Hindlimb muscle (tissue), 1 donor: Measurements from ENCODE around the gene NBR1. TPM values are rescaled to one million over a fixed set of nuclear protein-coding genes. Genes with fewer than 3 reads are reported as not detected.
"Not testable (repeated sequence)": the region's sequence is repeated elsewhere in the genome, so short reads cannot be mapped to it uniquely, and the experiment has no call there.

Experiments used
- DNase-seq: peaks from one replicate; pipeline ENCODE4 v3.0.0-alpha.2; 2013
- polyA plus RNA-seq: library from polyadenylated mRNA; unstranded; fragments of 120-200 nt; gene quantifications from one replicate; pipeline ENCODE4 v1.2.1, GENCODE V29; 2013; ENCODE audit not compliant: insufficient read length

The NBR1 gene
- polyA plus RNA-seq, 1 donor: 59.3 TPM

DNA sequence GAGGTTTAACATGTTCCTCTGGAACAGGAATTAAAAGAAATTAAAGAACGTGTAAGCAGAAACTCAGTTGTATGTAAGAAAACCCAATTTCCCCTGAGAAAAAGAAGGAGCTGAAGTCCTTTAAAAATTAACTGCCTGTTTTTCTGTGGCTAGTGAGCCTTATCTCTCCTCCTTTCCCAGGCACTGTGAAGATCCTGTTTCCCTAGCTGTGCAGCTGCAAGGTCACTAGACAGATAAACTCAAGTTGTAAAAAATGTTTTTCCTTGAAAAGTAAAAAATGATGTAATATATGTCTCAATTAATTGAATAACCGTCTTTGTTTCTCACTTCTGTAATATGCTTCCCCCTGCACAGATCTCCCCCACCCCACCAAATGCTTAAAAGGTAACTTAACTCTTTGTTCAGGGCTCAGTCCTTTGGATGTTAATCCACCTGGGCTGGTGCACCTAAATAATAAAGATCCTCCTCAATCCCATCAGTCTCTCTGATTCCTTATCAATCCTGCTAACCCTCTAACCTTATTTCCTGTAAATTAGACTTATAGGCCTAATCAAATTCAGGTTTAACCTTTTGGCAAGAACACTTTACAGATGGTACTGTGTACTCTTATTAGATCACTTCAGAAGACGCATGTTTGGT lies 17.7 kb upstream of the NBR1 start:
- not testable (repeated sequence) for DNase-seq

DNA sequence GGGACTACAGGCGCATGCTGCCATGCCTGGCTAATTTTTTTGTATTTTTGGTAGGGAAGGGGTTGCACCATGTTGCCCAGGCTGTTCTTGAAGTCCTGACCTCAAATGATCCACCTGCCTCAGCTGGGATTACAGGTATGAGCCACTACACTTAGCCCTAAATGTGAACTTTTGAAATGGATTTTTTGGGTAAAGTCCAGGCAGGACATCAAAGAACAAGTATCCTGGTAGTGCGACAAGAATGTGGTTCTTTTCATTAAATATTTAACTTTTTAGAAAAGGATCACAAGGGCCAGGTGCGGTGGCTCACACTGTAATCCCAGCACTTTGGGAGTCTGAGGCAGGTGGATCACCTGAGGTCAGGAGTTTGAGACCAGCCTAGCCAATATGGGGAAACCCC lies 15.3 kb upstream of the NBR1 start:
- no peak for DNase-seq

GRCh38 chr17:43159232-43159631 lies 11.8 kb upstream of the NBR1 start:
- DNase-seq: not testable (repeated sequence)

DNA sequence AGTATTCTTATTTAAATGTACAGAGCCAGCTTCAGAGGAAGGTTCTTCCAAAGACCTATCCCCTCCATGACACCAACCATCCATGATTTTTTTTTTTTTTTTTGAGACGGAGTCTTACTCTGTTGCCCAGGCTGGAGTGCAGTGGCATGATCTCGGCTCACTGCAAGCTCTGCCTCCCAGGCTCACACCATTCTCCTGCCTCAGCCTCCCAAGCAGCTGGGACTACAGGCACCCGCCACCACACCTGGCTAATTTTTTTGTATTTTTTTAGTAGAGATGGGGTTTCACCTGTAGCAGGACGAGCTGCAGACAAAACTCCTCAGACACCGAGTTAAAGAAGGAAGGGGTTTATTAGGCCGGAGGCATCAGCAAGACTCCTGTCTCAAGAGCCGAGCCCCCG lies 11.1 kb upstream of the NBR1 start:
- not testable (repeated sequence) for DNase-seq

DNA sequence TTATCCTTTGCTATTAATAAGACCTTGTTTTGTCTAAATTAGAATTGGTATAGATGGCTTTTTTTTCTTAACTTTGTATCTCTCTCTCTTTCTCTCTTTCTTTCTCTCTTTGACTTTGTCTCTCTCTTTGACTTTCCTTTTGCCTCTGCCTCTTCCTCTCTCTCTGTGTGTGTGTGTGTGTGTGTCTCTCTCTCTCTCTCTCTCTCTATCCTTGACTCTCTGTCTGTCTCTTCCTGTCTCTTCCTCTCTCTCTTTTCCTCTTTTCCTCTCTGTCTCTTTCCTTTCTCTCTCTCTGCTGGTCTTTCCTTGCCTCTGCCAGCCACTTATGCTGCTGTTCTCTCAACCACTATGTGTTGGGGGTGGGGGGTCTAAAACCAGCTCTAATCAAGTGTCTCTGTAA lies 5.0 kb upstream of the NBR1 start:
- not testable (repeated sequence) for DNase-seq

DNA sequence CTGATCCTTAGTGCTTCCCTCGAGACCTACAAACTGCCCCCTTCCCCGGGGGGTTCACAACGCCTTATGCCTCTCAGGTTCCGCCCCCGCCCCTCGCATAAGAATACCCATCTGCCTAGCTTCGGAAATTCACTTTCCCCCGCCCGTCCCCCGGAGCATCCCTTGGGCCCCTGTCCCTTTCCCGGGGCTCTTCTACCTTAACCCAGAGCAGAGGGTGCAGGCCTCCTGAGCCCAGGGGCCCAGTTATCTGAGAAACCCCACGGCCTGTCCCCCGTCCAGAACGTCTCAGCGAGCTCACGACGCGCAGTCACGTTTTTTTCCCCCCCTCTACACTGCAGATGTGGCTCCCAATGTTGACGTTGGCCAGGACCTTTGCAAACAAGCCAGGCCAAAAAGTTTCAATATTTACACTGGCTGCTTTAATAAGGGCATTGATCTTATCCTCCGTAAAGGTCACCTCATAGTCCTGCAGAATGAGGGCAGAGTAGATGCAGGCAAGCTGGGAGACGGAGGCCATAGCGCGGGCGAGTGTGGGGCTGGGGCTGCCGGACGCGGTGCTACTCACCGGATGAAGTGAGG lies 1.4 kb upstream of the NBR1 start:
- DNase-seq: no peak

DNA sequence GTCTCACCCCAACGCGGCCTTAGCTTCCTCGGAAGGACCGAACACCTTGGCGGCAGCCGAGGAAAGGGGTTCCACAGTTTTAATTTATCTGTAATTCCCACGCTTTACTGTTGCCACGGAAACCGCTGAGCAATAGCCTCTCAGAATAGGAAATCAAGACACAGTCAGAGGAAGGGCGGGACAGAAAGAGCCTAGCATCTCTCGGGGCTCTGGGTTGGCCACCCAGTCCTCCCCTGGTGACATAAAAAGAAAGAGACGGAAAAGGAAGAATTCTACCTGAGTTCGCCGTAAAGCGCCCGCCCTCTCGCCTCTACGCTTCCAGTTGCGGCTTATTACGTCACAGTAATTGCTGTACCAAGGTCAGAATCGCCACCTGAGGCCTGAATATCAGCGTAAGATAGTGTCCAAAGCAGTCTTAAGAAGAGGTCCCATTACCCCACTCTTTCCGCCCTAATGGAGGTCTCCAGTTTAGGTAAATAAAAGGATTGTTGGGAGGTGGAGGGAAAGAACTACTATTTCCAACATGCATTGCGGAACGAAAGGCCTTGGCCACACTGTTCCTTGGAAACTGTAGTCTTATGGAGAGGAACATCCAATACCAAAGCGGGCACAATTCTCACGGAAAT lies 761 bp upstream of the NBR1 start:
- DNase-seq: peak; percentile 92

- peak; percentile 71 for DNase-seq
Measured at GRCh38 chr17:43171586-43172487, 823 bp downstream of the NBR1 start.

DNA sequence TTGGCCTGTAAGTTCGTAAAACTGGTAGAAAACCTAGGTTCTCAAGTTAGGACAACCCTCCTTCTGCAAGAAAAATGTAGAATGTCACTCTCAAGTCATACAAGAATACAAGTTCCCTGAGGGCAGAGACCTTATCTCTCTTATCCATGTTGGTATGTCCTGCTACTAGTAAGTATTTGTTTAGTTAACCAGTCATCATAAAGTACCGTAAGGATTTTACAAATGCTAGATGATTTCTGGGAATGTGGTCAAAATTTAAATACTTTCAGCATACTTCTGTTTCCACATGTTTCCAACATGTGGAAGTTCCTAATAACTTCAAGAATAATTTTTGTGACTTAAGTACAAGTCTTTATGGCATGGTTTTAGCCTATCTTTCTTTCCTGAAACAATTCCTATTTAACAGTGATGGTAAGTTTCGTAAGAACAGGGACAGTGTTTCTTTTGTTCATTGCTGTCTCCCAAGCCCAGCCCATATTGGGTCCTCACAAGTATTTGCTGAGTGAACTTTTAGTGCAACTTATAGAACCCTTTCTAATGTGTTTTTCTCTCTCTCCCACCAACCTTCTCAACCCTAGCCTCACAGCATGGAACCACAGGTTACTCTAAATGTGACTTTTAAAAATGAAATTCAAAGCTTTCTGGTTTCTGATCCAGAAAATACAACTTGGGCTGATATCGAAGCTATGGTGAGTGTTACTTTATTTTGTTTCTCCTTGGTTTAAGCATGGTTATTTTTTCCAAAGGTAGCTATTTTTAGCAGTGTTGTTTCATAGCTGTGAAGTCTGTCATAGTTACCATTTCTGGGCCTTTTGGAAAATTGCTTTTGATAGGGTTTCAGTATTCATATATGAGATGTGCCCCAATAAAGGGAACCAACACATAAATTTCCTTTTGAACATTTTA lies 4.5 kb downstream of the NBR1 start:
- DNase-seq: no peak

DNA sequence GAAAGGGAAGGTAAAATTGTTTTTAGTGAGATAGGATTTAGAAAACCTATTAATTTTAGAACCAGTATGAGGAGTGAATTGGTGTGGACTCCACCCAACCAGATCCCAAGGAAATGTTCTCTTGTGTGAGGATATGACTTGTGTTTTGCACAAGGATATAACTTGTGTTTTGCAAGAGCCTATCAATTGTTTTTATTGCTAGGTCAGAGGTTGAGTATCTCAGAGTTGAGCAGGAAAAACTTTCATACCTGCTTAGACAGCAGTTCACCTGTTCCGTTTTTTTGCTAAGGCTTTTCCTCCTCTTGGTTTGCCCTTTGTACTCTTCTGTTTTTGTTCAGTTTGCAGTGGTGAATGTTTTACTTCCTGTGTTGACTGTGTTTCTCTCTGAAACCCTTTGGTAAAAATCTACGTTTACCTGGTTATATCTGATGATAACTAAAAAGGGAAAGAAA lies 5.1 kb downstream of the NBR1 start:
- DNase-seq: no peak

GRCh38 chr17:43183921-43184320 lies 12.9 kb downstream of the NBR1 start:
- no peak for DNase-seq

GRCh38 chr17:43186656-43187055 lies 15.6 kb downstream of the NBR1 start:
- DNase-seq: not testable (repeated sequence)

DNA sequence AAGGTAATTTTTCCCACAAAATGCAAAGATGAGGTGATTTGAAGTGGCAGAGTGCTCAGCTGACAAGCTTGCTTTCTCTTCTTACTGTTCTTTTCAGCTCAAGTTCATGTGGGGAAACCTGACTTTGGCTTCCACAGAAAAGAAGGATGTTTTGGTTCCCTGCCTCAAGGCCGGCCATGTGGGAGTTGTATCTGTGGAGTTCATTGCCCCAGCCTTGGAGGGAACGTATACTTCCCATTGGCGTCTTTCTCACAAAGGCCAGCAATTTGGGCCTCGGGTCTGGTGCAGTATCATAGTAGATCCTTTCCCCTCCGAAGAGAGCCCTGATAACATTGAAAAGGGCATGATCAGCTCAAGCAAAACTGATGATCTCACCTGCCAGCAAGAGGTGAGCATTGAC lies 22.2 kb downstream of the NBR1 start:
- no peak for DNase-seq

- DNase-seq: no peak
Measured at GRCh38 chr17:43199633-43200032, 28.6 kb downstream of the NBR1 start.

DNA sequence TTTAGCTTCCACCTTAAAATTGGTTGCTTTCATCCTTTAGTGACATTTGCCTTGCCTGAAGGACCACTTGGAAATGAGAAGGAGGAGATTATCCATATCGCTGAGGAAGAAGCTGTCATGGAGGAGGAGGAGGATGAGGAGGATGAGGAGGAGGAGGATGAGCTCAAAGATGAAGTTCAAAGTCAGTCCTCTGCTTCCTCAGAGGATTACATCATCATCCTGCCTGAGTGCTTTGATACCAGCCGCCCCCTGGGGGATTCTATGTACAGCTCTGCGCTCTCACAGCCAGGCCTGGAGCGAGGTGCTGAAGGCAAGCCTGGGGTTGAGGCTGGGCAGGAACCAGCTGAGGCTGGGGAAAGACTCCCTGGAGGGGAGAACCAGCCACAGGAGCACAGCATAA lies 29.1 kb downstream of the NBR1 start:
- DNase-seq: no peak

DNA sequence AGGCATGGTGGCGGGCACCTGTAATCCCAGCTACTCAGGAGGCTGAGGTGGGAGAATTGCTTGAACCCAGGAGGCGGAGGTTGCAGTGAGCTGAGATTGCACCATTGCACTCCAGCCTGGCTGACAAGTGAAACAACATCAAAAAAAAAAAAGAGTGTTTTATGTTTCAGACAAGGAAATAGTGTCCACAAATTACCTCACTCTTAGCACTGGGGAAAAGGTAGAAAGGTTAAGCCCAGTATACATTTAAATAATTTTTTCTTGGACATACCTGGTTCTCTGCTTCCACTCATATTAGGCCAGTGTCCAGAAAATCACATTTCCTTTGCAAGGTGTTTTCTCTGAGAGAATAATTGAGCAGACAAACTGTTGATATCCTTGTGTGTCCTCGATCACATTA lies 32.0 kb downstream of the NBR1 start:
- DNase-seq: not testable (repeated sequence)

- DNase-seq: no peak
Measured at GRCh38 chr17:43210576-43210975, 39.6 kb downstream of the NBR1 start.

- no peak for DNase-seq
Measured at GRCh38 chr17:43211123-43211479, 40.1 kb downstream of the NBR1 start.

DNA sequence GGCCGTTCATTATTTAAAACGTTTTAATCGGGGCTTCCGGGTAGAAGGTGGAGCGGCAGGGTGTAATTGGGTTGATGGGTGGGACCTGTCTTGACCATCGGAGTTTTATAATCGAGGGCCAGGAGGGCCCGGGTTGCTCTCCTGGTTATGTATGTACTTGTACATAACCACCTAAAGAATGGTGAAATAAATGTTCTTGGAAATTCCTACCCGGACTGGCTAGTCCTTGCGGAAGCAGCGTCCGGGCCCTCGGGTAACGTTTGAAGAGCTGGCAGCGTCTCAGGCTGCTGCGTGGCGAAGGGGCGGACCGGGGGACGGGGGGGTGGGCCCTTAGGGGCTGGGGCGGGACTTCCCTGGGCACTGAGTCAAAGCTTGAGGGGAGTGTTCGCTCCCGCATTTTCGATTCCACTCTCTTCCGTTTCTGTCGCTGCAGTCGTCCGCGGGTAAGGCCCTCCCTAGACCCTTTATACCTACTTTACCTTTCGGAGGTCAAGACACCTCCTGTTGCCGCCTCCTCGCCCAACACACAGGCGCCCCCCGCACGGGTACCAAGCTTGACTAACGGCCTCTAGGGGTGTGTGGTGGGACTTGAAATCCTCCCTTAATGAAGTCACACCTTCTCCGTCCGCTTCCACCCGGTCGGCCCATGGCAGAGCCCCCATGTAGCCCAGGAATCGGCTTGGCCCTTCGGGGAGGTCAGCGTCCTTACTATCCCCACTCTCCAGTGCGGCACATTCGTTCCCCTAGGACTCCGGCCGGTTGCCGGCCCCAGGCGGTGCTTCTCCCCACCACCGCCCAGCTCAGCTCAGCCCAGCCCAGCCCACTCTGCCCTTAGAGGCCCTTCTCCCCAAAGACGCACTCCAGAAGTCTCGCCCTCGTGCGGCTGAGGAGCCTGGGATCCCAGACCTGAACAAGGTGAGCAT lies 40.7 kb downstream of the NBR1 start, which contains the start of gene TMEM106A:
TSS of gene TMEM106A (plus strand) at position 396 of the 923 bp plus-strand sequence. CDS start 1,167 bp downstream, outside the sequence.
- peak; percentile 91 for DNase-seq

DNA sequence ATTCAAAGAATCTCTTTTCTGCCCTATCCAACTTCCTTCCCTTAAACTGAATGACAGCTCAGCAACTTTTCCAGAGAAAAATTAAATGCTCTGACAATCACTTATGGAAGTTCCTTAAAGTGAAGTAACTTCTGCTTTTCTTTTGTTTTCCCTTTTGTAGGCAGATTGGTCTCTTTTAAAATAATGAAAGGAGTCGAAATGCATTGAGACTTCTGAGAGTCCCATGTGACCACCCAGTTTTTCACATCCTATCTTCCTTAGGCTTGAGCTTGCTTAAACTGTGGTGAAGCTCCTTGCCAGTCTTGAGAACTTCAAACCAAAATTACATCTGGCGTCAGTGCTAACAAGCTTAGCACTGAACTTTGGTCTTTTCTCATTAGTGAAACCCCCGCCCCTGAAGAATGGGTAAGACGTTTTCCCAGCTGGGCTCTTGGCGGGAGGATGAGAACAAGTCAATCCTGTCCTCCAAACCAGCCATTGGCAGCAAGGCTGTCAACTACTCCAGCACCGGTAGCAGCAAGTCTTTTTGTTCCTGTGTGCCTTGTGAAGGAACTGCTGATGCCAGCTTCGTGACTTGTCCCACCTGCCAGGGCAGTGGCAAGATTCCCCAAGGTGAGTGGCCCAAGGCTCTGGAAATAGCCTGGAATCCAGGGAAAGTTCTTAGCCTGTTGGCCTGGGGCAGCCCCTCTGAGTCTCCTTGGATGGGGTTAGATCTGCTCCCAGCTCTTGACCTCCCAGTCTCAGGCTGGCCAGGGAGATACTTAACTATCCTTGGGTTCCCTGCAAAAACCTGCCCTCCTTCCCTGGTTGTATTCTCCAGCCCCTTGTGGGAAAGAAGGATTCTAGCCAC lies 41.9 kb downstream of the NBR1 start:
- DNase-seq: no peak
